ENCODE data around the gene DSTN.
A peak's percentile ranks its signal among the peaks of the same experiment; 100 is the strongest.

Gene DSTN

DNA sequence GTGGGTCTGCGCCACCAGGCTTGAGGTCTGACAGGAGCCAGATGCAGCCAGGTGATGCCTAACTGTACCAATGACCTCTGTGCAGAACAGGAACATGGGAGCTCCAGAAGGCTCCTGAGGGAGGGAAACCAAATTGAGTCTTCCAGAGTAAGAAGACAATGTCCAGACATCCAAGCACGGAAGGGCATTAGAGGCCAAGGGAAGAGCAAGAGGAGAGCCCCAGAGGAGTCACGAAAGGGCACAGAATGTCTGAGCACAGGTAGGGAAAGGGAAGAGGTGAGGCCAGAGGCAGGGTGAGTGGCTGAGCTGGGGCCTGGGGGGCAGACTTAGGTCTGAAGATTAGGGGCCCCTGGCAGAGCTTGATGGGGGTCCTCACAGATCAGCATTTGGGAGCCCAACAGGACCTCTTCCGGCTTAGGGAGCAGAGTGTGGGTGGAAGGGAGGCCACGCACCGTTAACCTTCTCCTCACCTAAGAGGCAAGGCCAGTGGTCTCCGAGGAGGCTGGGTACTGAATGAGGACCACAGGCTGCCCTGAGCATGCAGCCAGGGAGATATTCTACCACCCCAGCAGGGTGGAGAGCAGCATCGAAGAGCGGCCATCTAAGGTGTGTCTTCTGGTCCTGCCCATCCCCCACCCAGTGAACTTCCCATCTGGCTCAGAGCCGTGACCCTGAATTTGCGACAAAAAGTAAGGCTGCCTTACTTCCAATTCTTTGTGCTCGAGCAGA lies 70.4 kb downstream of the DSTN start:
- DNase-seq: no peak

DNA sequence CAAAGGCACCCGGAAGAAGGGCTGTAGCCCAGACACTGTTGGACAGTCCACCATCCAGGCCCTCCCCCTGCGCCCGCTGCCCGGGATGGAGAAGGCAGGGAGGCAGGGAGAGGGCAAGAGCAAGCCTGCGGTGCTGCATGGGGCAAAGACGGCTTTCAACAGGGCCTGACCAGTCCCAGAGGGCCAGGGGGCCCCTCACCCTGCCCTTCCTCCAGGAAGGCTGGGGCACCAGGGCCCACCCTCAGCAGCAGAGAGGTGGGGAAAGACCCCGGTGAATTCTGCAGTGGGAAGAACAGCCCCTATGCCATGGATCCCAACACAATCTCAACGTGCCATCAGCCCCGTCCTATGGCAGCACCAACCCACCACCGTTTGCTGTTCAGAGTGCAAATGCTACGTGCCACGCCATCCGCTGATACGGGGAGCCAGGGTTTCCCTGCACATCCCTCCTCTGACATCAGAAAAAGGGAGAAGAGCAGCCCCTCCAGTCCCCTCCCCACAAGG lies 71.1 kb downstream of the DSTN start:
- no peak for DNase-seq

DNA sequence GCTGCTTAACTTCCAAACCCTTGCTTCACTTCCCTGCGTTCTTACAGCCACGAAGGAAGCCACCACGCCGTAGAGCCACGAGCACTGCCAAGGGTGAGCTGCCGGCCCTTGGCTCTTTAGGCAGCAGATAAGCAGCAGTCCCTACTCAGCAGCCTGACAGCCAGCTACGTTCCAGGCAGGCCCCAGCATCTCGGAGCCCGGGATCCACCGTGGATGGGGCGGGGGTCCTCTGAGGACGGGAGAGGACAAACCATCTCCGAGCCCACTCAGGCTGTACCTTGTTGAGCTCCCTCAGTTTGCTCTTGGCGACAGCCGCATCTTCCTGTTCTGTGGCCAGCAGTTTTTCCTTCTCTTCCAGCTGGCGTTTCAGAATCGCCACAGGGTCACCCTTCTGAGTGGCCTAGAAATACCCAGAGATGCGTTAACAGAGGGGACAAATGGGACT lies 71.7 kb downstream of the DSTN start:
- DNase-seq: no peak

DNA sequence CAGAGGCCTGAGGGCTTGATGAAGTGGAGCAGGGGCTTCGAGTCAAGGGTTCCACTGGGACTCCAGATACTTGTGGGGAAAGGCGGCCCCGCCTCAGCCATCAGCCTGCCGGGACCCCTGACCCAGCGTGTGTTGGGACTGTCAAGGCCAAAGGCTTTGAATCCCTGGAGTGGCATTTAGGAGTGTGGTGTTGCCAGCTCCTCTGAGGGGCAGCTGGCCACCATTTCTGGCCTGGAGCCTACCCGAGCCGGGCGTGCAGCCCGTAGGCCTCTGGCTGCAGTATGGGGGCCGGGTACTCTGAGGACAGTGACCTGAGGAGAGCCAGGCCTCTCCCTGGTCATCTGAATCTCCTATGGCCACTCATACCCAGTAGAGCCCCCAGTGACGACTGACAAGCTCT lies 72.1 kb downstream of the DSTN start:
- DNase-seq: no peak

DNA sequence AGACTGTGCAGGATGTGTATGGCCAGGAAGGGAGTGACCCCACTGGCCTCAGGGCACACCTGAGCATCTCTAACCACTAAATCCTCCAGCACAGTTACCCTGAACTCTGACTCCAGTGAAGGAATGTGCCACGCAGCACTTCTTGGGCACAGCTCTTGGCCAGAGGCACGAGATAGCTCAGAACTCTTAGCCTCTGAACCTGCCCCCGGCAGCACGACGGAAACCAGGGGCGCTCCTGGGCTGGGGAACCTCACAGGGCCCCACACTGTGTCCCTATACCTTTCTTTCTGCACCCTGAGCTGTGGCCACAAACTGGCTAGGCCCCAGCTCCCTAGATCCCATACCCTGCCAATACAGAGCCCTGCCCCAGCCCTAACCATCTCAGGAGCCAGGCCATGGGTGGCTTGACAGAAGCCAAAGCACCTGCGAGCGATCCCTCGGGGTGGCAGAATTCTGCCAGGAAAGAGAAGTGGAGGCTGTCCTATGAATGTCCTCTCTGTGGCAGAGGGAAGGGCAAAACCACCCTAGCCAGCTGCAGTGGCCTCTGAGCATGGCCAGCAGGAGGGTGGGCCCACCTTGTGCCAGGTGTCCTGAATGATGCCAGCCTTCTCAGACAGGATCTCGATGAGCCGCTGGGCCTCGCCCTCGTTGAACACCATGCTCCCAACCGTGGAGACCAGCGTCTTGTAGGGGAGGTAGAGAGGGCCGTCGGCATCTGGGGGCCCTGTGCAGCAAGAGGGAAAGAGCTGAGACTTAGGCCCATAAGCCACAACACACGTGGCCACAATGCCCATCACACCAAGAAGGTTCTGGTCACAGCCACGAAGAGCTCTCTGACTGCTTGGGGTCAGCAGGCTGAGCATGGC lies 72.8 kb downstream of the DSTN start:
- no peak for DNase-seq

DNA sequence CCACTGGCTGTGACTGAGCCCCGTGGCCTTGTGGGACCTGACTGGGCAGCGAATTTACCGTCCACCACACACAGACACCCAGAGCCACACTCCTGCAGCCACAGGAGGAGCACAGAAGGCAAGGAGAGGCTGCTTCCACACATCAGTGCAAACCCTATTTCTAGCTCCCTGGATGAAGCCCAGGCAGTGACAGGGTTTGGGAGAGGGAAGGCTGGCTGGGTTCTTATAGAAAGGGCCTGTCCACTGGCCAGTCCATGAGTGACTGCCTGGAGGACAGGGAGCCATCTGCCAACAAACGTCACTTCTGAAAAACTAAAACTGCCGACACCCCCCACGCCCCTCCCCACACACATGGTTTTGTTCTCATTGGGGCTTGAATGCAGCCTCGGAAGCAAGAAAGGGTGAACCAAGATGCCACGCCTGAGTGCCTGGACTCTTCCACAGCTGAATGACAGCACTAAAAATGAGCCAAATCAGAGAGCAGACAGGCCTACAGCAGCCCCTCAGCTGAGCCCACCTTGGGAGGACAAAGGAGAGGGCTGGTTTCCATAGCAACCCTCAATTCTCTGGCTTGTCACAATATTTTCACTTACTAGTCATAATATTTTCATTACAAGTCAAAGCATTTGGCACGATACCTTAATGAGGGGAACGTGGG lies 73.8 kb downstream of the DSTN start:
- DNase-seq: no peak

DNA sequence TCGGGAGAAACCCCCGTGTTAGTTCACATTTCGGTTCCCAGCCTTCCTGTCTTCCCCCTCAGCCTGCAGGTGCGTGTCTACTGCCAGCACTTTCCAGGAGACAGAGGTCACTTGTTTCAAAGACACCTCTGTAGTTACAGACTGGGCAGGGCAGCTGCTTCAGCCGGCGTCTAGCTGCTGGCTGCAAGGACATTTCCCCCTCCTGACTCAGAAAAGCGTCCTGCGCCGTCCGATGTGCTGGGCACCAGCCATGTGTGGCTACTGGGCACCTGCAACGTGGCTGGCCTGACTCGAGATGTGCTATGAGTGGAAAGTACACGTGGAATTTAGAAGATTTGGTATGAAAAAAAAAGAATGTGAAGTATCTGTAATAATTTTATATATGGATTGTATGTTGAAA lies 74.6 kb downstream of the DSTN start:
- no peak for DNase-seq

DNA sequence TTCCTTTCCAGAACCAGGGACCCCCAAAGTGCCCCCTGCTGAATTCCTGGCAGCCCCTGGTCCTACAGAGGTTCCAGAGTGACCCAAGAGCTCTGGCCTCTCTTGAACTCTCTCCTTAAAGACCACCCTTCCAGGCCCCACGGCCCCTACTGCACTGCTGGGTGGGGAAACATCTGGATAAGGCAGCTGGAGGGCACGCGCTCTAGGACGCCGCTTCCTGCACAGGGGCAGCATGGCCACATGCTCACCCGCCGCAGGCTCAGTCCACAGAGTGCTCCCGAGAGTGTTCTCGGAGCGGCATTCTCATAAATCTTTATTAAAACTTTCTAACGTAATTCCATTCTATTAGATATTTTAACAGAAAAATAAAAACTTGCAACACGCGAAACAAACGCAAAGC lies 75.1 kb downstream of the DSTN start:
- DNase-seq: no peak

DNA sequence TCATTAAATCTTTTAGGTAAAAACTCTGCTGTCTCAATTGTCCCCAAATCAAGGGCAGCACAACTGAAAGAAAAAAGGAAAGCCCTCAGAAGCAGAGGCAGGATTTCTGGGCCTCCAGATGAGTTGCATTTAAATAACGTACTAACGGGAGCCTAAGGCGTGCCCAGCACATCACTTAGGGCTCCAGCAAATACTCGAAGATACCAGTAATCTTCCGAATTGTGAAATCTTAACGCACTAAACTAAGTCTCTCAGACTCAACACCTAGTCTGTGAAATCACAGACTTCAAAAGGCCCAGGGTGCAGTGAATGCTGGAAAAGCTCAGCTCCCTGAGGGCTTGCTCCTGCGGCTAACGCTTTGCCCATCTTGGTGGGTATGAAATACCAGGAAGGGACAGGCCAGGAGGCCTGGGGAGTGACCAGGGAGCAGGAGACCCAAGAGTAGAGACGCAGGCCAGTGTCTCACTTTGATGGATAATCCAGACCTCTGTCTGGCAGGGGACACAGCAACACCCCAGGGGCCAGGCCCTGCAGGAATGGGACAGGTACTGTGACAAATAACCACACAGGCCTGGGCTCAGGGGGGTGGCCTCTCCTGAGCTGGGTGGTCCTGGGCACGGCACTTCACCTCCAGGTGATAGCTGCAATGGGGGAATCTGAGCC lies 75.8 kb downstream of the DSTN start:
- DNase-seq: no peak

DNA sequence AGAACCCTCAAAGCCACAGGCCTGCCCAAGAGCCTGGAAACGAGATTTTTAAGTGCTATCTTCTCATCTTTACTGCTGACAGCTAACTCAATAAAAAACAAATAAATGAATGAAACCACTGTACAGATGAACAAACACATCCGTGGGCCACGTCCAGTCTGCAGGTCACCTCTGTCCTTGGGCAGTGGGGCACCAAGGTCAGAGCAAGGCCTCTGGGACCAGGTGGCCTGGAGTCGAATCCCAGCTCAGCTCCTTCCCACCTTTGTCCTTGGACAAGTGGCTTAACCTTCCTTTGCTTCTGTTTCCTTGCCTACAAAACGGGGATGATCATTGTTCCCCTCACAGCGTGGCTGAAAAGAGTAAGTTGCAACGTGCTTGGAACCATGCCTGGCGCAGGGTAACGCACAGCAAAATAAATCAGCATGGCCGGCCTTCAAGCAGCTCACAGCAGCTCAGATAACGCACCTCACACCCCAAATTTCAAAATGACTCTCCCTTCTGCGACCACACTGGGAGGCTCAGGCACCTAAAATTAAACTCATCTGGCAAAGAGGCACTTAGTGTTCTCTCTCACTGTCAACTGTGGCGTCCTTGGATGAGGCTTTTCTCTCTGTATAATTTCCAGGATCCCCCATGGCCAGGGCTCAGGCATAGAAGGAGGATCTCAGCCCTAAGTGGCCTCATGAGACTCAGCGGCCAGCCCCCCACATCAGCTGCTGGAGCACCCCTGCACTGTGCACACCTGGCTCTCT lies 76.5 kb downstream of the DSTN start:
- DNase-seq: peak; percentile 22

DNA sequence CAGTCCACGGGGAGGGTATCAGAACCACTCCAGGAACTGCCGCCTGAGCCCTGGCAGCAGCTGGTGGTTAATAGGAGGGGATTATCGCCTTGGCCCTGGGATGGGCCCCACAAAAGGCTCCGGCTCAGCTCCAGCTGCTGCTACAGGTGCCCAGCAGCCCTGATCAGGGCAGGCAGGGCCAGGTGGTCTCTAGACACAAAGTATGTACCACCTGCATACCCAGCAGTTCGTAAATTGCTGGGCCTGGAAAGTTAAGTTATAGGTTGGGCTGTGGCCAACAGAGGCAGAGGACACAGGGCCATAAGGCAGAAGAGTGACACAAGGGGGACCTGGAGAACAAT lies 77.1 kb downstream of the DSTN start:
- peak; percentile 15 for DNase-seq

DNA sequence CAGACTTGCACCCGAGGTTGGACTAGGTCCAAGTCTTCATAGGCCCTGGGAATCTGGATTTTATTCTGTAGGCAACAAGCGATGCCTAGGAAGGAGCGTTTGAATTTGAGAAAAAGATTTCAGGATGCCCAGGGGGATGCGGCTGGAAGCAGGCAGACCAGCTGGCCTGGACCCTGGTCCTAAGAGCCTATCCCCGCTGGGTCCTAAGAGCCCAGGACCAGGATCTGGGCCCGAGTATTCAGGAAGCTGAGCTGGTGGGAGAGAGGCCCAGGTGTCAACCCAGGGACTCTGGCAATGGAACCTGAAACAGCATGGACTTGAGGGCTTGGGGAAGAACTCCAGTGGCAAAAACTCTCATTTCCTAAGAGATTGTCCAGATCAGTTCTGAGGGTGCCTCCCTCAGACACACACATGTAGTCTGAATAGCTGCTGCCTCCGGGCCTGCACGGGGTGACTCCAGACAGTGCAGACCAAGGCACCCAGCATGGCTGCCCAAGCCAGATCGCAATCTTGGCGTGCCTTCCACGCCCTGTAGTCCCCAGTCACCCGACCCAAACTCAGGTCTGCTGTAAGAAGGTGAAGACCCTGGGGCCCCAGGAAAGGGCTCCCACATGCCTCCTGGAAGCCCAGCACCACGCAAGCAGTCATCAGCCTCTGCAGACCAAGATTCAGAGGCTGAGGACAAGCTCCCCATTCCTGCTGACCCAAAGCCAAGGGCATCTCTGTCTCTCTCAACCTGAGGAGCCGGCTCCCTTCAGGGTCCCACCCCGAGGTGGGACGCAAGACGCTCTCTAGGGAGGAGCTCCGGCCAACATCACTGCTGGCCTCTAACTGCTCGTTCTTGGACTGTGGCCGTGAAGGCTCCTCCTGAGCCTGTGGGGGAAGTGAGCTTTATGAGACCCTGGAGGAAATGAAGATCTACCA lies 77.8 kb downstream of the DSTN start:
- DNase-seq: no peak

DNA sequence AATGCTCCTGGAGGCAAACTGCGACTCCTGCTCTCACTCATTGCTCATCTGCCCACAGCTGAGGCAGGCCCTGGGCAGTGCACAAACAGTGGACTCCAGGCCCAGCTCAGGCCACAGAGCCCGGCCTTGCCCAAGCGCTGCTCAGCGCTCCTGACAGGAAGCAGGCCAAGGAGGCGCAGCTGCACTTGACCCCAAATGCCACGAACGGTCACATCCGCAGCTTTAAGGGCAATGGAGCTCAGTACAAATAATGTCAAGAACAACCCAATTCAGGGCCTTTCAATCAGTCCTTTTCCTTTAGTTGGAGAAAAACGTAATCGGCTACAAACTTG lies 78.4 kb downstream of the DSTN start:
- DNase-seq: no peak

DNA sequence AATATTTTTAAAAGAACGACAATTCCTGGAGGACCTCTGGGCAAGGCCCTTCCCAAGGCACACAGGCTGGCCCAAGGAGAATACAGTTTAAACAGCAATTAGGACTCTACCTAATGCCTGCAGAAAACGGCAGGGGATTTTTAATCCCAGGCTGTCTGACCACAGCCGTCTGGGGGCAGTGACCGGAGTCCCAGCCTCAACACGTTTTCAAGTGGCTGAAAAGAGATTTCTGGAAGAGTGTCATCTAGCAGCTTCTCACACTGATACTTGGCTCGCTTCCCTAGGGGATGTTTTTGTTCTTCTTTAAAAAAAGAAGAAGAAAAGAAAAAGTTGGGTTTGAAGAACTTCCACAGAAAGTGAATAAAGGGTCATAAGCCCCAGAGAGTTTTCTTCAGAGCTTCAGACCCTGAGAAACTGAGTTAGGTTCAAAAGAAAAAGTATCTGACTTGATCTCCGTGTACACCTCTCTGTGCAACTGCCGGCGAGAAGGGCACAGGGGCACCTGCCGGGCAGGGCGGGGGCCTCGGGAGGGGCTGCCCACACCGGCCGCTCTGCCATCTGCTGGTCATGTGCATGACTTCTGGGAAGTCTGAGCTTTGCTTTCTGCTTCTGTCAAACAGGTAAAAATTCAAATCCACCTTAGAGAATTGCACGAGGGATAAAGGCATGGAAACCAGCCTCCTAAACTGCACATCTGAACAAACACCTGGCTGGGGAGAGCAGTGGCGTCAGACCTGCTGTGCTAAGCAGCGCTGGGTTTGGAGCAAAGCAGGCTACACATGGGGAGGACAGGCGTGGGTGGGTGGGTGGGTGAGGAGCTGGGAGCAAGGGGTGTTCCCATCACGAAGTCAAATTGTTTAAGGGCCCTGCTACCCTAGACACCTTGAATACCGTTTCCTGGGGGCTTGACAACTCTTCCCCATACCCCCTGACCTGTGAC lies 79.2 kb downstream of the DSTN start:
- DNase-seq: peak; percentile 49

DNA sequence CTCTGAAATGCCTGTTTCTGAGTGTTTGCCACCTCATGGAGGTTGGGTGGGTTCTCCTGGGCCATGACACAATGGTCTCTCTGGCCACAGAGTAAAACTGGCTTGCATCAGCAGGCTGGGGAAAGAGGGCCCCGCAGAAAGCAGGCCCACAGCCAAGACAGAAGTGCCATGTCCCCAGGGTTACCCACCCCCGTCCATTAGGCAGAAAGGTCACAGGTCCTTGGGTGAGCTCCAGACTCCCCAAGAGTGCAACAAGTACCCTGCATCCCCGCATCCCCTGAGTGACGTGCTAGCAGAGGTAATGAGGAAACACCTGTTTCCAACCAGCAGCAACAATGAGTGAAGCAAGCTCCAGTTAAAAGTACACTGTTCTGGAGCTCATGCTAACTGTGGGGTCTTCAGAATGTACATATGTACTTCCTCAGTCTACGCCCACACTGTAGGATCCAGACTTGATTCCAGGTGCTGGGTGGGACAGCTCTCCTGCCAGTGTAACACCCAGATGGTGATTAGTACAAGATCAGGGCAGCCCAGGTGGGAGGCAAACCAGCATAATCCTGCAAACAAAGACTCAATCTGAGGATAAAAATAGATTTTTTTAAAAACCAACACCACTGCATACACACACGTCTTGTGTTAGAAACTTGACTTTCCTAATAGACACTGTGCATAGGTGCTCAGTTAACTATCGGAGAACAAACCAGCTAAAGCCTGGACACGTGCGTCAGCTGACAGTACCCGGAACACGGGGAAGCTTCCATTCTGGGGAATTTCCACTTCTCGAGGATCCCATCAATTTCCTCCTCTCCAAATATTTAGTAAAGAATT lies 80.6 kb downstream of the DSTN start:
- no peak for DNase-seq

DNA sequence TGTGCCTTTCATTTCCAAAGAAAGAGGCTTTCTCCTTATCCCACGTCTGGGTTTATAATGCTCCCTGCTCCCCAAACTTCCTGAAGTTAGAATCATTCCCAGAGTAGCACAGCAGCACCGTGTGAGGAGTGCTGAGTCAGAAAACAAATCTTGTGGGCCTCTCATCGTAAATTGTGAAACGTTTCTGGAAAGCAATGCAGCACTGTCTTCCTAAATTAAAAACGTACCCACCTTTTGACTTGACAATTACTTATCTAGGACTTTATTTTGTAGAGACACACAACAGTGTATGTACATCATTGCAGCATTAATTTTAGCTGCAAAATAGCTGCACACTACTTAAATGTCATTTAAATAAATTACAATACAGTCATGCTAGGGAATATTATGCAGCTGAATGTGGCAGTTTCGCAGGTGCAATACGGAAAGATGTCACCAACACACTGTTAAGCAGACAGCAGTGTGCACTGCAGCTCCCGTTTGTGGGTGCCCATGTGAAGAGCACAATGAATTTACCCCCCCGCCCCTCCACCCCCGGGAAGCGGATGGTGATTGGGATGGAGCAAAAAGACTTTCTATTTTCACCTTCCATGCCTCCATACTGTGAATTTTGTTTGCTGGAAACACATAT lies 81.4 kb downstream of the DSTN start:
- DNase-seq: no peak

DNA sequence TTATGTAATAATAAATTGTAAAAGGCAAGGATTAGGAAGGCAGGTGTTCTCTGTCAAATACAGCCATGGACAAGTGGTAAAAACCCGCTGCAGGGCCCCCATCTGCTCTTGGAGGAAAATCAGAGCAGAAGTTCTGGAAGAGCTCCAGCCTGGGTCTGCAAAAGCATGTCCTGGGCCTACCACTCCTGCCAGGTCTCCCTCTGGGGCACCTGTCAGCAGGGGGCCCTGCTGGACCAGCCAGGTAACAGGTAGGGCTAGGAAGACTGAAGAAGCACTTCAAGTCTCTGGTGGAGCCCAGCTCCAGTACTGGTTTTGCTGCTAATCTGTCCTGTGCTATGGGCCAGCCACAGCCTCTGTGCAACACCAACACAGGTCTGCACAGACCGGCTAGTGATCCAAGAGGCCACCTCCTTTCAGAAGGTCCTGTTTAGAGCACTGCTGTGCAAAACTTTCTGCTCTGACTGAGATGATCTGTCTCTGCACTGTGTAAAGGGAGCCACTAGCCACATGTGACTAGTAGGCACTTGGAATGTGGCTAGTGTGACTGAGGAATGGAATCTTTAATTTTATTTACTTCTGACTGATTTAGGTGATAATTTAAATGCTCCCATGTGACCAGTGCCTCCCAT lies 82.0 kb downstream of the DSTN start:
- DNase-seq: peak; percentile 8

DNA sequence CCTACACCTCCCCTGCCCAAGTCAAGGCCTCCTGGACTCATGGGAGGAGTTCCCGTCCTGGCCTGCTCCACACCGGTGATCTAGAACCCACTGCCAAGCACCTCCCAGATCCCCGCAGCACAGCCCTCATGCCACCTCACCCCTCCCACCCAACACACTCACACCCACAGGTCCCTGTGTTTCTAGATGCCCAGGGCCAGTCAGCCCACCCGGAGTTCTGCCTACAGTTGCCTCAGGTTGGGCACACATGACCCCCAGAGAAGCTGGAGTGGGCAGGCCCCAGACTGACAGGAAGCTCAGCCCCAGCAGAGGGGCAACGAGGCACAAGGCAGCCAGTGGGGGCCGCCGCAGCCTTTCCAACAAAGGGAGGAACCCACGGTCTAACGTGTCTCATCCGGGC lies 82.5 kb downstream of the DSTN start:
- DNase-seq: no peak
